Right atrium auricular region (tissue), 2 donors: ENCODE results near the gene TENT4B. TPM values are rescaled to one million over a fixed set of nuclear protein-coding genes. Genes with fewer than 3 reads are reported as not detected.
"Not testable (repeated sequence)": the region's sequence is repeated elsewhere in the genome, so short reads cannot be mapped to it uniquely, and the experiment has no call there.

Source experiments
- DNase-seq: peaks from one replicate; pipeline ENCODE4 v3.0.0-alpha.2; 2019; ENCODE audit warnings: low spot score
- H3K27ac ChIP-seq, 2 donors: fragments of 200-600 bp; sonication (generic); 1 replicate in 1 of 2; 2 replicates in 1 of 2; pipeline ENCODE4 v1.5.1; 2016 to 2019
- H3K27me3 ChIP-seq, 2 donors: fragments of 200-600 bp; sonication (generic); one replicate each; pipeline versions ENCODE4 v1.5.1 to v1.6.0; 2017 to 2019
- H3K36me3 ChIP-seq: fragments of 200-600 bp; sonication (generic); one replicate; pipeline ENCODE4 v1.5.1; 2016
- H3K4me1 ChIP-seq, 2 donors: fragments of 200-600 bp; sonication (generic); one replicate each; pipeline versions ENCODE4 v1.5.1 to v1.6.0; 2017 to 2019
- H3K4me3 ChIP-seq, 2 donors: fragments of 200-600 bp; sonication (generic); 1 replicate in 1 of 2; 2 replicates in 1 of 2; pipeline ENCODE4 v1.5.1; 2017 to 2019; ENCODE audit warnings: mild to moderate bottlenecking in 1 of 2, moderate library complexity in 1 of 2
- H3K9me3 ChIP-seq, 2 donors: fragments of 200-600 bp; sonication (generic); one replicate each; pipeline ENCODE4 v1.5.1; 2019
- CTCF ChIP-seq, 2 donors: fragments of 200-600 bp; sonication (generic); IDR thresholded peaks; one replicate each; pipeline ENCODE4 v1.5.1; 2019; ENCODE audit warnings: antibody characterized with exemption in 2 of 2
- total RNA-seq, 2 donors: library from RNA; depleted of rRNA; stranded (reverse); fragments of >200 nt; gene quantifications; one replicate each; pipeline ENCODE4 v1.1.0, GENCODE V29; 2016

Gene TENT4B
- total RNA-seq, 2 donors from 2014 or later, result 5.0 to 6.1 TPM

DNA sequence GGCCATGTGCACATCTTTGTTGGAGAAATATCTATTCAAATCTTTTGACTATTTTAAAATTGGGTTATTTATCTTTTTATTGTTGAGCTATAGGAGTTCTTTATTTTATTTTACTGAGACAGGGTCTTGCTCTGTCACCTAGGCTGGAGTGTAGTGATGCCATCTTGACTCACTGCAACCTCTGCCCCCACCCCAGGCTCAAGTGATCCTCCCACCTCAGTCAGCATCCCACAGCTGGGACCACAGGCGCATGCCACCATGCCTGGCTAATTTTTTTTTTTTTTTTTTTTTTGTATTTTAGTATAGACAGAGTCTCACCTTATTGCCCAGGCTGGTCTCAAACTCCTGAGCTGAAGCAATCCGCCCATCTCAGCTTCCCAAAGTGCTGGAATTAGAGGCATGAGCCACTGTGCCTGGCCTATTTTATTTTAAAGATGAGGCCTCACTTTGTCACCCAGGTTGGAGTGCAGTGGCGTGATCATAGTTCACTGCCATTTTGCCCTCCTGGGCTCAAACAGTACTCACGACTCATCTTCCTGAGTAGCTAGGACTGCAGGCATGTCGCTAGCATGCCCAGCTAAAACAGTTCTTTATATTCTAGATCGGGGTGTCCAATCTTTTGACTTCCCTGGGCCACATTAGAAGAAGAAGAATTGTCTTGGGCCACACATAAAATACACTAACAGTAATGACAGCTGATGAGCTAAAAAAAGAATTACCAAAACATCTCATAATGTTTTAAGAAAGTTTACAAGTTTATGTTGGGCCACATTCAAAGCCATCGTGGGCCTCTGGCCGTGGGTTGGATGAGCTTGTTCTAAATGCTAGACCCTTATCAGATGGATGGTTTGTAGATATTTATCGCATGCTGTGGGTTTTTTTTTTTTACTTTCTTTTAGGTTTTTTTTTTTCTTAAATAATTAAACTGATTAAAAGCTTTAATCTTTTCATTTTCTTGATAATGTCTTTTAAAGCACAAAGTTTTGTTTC lies 13.7 kb downstream of the TENT4B start:
- H3K36me3 ChIP-seq, result no peaks in the 10 kb centered on the region
- DNase-seq, result no peak
- no peaks in the 10 kb centered on the region for H3K27me3 ChIP-seq
- TF ChIP-seq CTCF (IDR thresholded peaks at IDR 0.05), result no peak
- peak overlapping the region in 1 of 2 donors; percentile 31 for H3K27ac ChIP-seq
- no peaks in the 10 kb centered on the region for H3K9me3 ChIP-seq
- peaks cover 0 to 20% of the 10 kb centered on the region in 2 donors for H3K4me1 ChIP-seq
- H3K4me3 ChIP-seq, result no peak overlapping the region

DNA sequence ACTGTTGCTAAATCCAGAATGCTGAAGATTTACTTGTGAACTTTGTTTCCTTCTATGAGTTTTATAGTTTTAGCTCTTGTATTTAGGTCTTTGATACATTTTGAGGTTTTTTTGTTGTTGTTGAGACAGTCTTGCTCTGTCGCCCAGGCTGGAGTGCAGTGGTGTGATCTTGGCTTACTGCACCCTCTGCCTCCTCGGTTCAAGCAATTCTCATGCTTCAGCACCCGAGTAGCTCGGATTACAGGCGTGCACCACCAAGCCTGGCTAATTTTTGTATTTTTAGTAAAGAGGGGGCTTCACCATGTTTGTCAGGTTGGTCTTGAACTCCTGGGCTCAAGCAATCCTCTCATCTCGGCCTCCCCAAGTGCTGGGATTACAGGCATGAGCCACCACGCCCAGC lies 14.4 kb downstream of the TENT4B start:
- Histone ChIP-seq H3K4me1 (peaks cover 0 to 20% of the 10 kb centered on the region in 2 donors), H3K27me3 (no peaks in the 10 kb centered on the region), H3K9me3 (no peaks in the 10 kb centered on the region), H3K36me3 (no peaks in the 10 kb centered on the region), H3K4me3 (no peak overlapping the region), H3K27ac (peak overlapping the region in 1 of 2 donors; percentile 31)
- DNase-seq, result no peak
- no peak for TF ChIP-seq CTCF (IDR thresholded peaks at IDR 0.05)

GRCh38 chr16:50169555-50170096 lies 16.5 kb downstream of the TENT4B start:
- TF ChIP-seq CTCF (IDR thresholded peaks at IDR 0.05), result no peak
- no peak overlapping the region for H3K4me3 ChIP-seq
- H3K9me3 ChIP-seq, result no peaks in the 10 kb centered on the region
- H3K36me3 ChIP-seq, result no peaks in the 10 kb centered on the region
- H3K4me1 ChIP-seq, result peaks cover 0 to 20% of the 10 kb centered on the region in 2 donors
- no peaks in the 10 kb centered on the region for H3K27me3 ChIP-seq
- DNase-seq, result no peak
- no peak overlapping the region for H3K27ac ChIP-seq

DNA sequence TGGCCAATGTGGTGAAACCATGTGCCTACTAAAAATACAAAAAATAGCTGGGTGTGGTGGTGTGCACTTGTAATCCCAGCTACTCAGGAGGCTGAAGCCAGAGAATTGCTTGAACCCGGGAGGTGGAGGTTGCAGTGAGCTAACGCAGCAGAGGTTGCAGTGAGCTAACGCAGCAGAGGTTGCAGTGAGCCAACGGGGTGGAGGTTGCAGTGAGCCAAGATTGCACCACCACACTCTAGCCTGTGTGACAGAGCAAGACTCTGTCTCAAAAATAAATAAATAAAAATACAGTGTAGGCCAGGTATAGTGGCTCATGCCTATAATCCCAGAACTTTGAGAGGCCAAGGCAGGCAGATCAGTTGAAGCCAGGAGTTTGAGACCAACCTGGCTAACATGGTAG lies 18.7 kb downstream of the TENT4B start:
- H3K27ac ChIP-seq, H3K4me3 ChIP-seq, H3K27me3 ChIP-seq, H3K4me1 ChIP-seq, H3K36me3 ChIP-seq, H3K9me3 ChIP-seq, DNase-seq: not testable (repeated sequence)

- no peak for DNase-seq
- Histone ChIP-seq H3K4me1 (peaks cover 0 to 4% of the 10 kb centered on the region in 2 donors), H3K27me3 (no peaks in the 10 kb centered on the region), H3K27ac (no peak overlapping the region), H3K9me3 (no peaks in the 10 kb centered on the region), H3K4me3 (no peak overlapping the region), H3K36me3 (no peaks in the 10 kb centered on the region)
- no peak for TF ChIP-seq CTCF (IDR thresholded peaks at IDR 0.05)
Measured at GRCh38 chr16:50172195-50172922, 19.3 kb downstream of the TENT4B start.

GRCh38 chr16:50173316-50173715 lies 20.2 kb downstream of the TENT4B start:
- no peaks in the 10 kb centered on the region for H3K27me3 ChIP-seq
- no peak for DNase-seq
- no peaks in the 10 kb centered on the region for H3K36me3 ChIP-seq
- TF ChIP-seq CTCF (IDR thresholded peaks at IDR 0.05), result no peak
- H3K4me3 ChIP-seq, result no peak overlapping the region
- H3K27ac ChIP-seq, result no peak overlapping the region
- H3K9me3 ChIP-seq, result no peaks in the 10 kb centered on the region
- H3K4me1 ChIP-seq, result no peaks in the 10 kb centered on the region
